Activated CD8-positive, alpha-beta memory T cell treated with anti-CD3 and anti-CD28 coated beads, Interleukin-2, amount 10 ng/mL, durations not matched to agents 7 days and 5 days (primary cell): ENCODE data around the gene UBE2L5. TPM values are rescaled to one million over a fixed set of nuclear protein-coding genes. Genes with fewer than 3 reads are reported as not detected.

Experiments used
- ATAC-seq: fragments of 150-1000 bp; cut with Tn5 transposase; one replicate; pipeline ENCODE4 v1.10.0; 2021; ENCODE audit warnings: moderate library complexity
- CTCF ChIA-PET: fragments of 350-600 bp; sonication (Branson Sonifier 250); formaldehyde crosslinking; loops from one replicate; lab custom pipeline; 2021; ENCODE audit warnings: antibody characterized with exemption; lab: Charles Lee
- DNase-seq: peaks from one replicate; pipeline ENCODE4 v3.0.0-alpha.2; 2020
- H3K27ac Mint-ChIP-seq: one replicate; pipeline ENCODE4 v1.8.0; 2021; ENCODE audit warnings: mild to moderate bottlenecking, mixed read lengths
- H3K27me3 Mint-ChIP-seq: one replicate; pipeline ENCODE4 v1.8.0; 2021; ENCODE audit warnings: mixed read lengths
- H3K36me3 Mint-ChIP-seq: one replicate; pipeline ENCODE4 v1.8.0; 2021; ENCODE audit warnings: mild to moderate bottlenecking, mixed read lengths
- H3K4me1 Mint-ChIP-seq: one replicate; pipeline ENCODE4 v1.8.0; 2021; ENCODE audit warnings: mixed read lengths
- H3K4me3 Mint-ChIP-seq: one replicate; pipeline ENCODE4 v1.8.0; 2021; ENCODE audit warnings: mild to moderate bottlenecking, moderate library complexity, mixed read lengths
- H3K9me3 Mint-ChIP-seq: one replicate; pipeline ENCODE4 v1.8.0; 2022; ENCODE audit warnings: low read depth, mixed read lengths
- total RNA-seq, 2 experiments: library from RNA; stranded (reverse); gene quantifications; one replicate each; pipeline ENCODE4 v1.2.3, GENCODE V29; 2021

Gene UBE2L5
- total RNA-seq, 2 experiments from 2014 or later = not detected

GRCh38 chr13:30477346-30478195 lies 55.3 kb downstream of the UBE2L5 start:
- DNase-seq (no peak), ATAC-seq (no peak)
- Mint-ChIP-seq H3K4me1 (no peaks in the 10 kb centered on the region), H3K9me3 (no peaks in the 10 kb centered on the region), H3K27ac (no peak overlapping the region), H3K27me3 (peaks cover 16% of the 10 kb centered on the region), H3K4me3 (no peak overlapping the region), H3K36me3 (no peaks in the 10 kb centered on the region)
- CTCF ChIA-PET = interaction anchor here (0.6 kb wide), 1 partner anchor 387 kb away, joined by 3 read pairs; no protein-coding TSS in a partner anchor

Other genes starting within 250 kb of the UBE2L5 start
- gene KATNAL1, start 114.9 kb upstream of the UBE2L5 start, total RNA-seq = 10 to 100 TPM; 24.6 to 38.2 TPM
- 100 to 1,000 TPM; 716 to 739 TPM for gene HMGB1, start 43.4 kb downstream of the UBE2L5 start, total RNA-seq
- 10 to 100 TPM; 19.9 to 23.4 TPM for gene USPL1, start 195.4 kb downstream of the UBE2L5 start, total RNA-seq